Type B pancreatic cell (in vitro differentiated cells): ENCODE results near the gene HAGHL. TPM values are rescaled to one million over a fixed set of nuclear protein-coding genes. Genes with fewer than 3 reads are reported as not detected.
A peak's percentile ranks its signal among the peaks of the same experiment; 100 is the strongest.

Source experiments
- DNase-seq: peaks from one replicate; pipeline ENCODE4 v3.0.0; 2021; ENCODE audit warnings: mixed read lengths; ENCODE audit not compliant: unreplicated experiment; ENCODE audit errors: extremely low spot score
- H3K27ac Mint-ChIP-seq: 2 replicates; pipeline ENCODE4 v1.8.0; 2021; ENCODE audit warnings: mild to moderate bottlenecking, mixed read lengths
- H3K27me3 Mint-ChIP-seq: 2 replicates; pipeline ENCODE4 v1.8.0; 2021; ENCODE audit warnings: mixed read lengths
- H3K36me3 Mint-ChIP-seq: 2 replicates; pipeline ENCODE4 v1.8.0; 2021; ENCODE audit warnings: mixed read lengths
- H3K4me1 Mint-ChIP-seq: one replicate; pipeline ENCODE4 v1.8.0; 2021; ENCODE audit warnings: mixed read lengths; ENCODE audit not compliant: unreplicated experiment
- H3K4me3 Mint-ChIP-seq: 2 replicates; pipeline ENCODE4 v1.8.0; 2021; ENCODE audit warnings: mild to moderate bottlenecking, mixed read lengths
- H3K9me3 Mint-ChIP-seq: 2 replicates; pipeline ENCODE4 v1.8.0; 2021; ENCODE audit warnings: mixed read lengths
- CTCF ChIP-seq: fragments of 200-600 bp; sonication (generic); conservative IDR thresholded peaks from 2 replicates; pipeline ENCODE4 v1.5.0; 2021; ENCODE audit warnings: antibody characterized with exemption, mild to moderate bottlenecking
- total RNA-seq: library from RNA; stranded (reverse); gene quantifications from 2 replicates; pipeline ENCODE4 v1.2.1, GENCODE V29; 2021; ENCODE audit warnings: low replicate concordance

The HAGHL gene
- total RNA-seq, 1 donor from 2014 or later, result 8.5 TPM

GRCh38 chr16:733382-734207, 6.7 kb downstream of the HAGHL start:
- H3K27me3 Mint-ChIP-seq, result no peaks in the 10 kb centered on the region
- H3K36me3 Mint-ChIP-seq, result no peaks in the 10 kb centered on the region
- H3K27ac Mint-ChIP-seq, result no peak overlapping the region
- TF ChIP-seq CTCF, result peak; percentile 57
- no peaks in the 10 kb centered on the region for H3K9me3 Mint-ChIP-seq
- H3K4me1 Mint-ChIP-seq, result no peaks in the 10 kb centered on the region
- H3K4me3 Mint-ChIP-seq, result no peak overlapping the region
- DNase-seq, result no peak

GRCh38 chr16:734208-734980, 7.5 kb downstream of the HAGHL start:
- Mint-ChIP-seq H3K27ac (no peak overlapping the region), H3K9me3 (no peaks in the 10 kb centered on the region), H3K4me3 (no peak overlapping the region), H3K4me1 (peaks cover 4% of the 10 kb centered on the region), H3K36me3 (no peaks in the 10 kb centered on the region), H3K27me3 (no peaks in the 10 kb centered on the region)
- DNase-seq, result no peak
- TF ChIP-seq CTCF, result no peak

- DNase-seq, result no peak
- H3K36me3 Mint-ChIP-seq, result no peaks in the 10 kb centered on the region
- peaks cover 7% of the 10 kb centered on the region for H3K4me1 Mint-ChIP-seq
- no peak overlapping the region for H3K4me3 Mint-ChIP-seq
- no peak for TF ChIP-seq CTCF
- no peaks in the 10 kb centered on the region for H3K27me3 Mint-ChIP-seq
- no peaks in the 10 kb centered on the region for H3K9me3 Mint-ChIP-seq
- H3K27ac Mint-ChIP-seq, result no peak overlapping the region
These were observed 8.3 kb downstream of the HAGHL start for GRCh38 chr16:734981-735881.

- no peaks in the 10 kb centered on the region for H3K36me3 Mint-ChIP-seq
- H3K4me1 Mint-ChIP-seq, result peaks cover 7% of the 10 kb centered on the region
- no peak for TF ChIP-seq CTCF
- H3K4me3 Mint-ChIP-seq, result no peak overlapping the region
- H3K27me3 Mint-ChIP-seq, result no peaks in the 10 kb centered on the region
- H3K27ac Mint-ChIP-seq, result no peak overlapping the region
- no peaks in the 10 kb centered on the region for H3K9me3 Mint-ChIP-seq
- no peak for DNase-seq
These were observed 9.1 kb downstream of the HAGHL start for GRCh38 chr16:735982-736453.

- Mint-ChIP-seq H3K9me3 (no peaks in the 10 kb centered on the region), H3K36me3 (no peaks in the 10 kb centered on the region), H3K4me1 (peaks cover 7% of the 10 kb centered on the region), H3K27me3 (no peaks in the 10 kb centered on the region), H3K4me3 (no peak overlapping the region), H3K27ac (no peak overlapping the region)
- no peak for TF ChIP-seq CTCF
- DNase-seq, result no peak
These were observed 10.1 kb downstream of the HAGHL start for GRCh38 chr16:736936-737481.
